Small intestine (tissue), 7 donors: ENCODE results near the gene AKAP9. TPM values are rescaled to one million over a fixed set of nuclear protein-coding genes. Genes with fewer than 3 reads are reported as not detected.
"Not testable (repeated sequence)": the region's sequence is repeated elsewhere in the genome, so short reads cannot be mapped to it uniquely, and the experiment has no call there.

Source experiments
- DNase-seq, 2 donors: peaks; one replicate each; pipeline versions ENCODE4 v3.0.0 to v3.0.0-alpha.2; 2013
- FAIRE-seq: peaks from 2 replicates; lab custom pipeline; 2012; peaks lifted over from hg19 to GRCh38; lab: Jason Lieb, UNC
- H3K27ac ChIP-seq, 3 donors: one replicate each; pipeline ENCODE4 v1.5.1; 2013; ENCODE audit warnings: low read length in 2 of 3, mild to moderate bottlenecking in 2 of 3, control low read depth in 1 of 3, inconsistent platforms in 1 of 3, low read depth in 1 of 3, moderate library complexity in 1 of 3
- H3K27me3 ChIP-seq, 3 donors: one replicate each; pipeline ENCODE4 v1.6.1; 2013; ENCODE audit warnings: low read length in 3 of 3, inconsistent platforms in 1 of 3; ENCODE audit not compliant: control insufficient read depth in 3 of 3, insufficient read depth in 3 of 3
- H3K36me3 ChIP-seq, 3 donors: one replicate each; pipeline ENCODE4 v1.6.1; 2013; ENCODE audit warnings: low read length in 3 of 3, inconsistent platforms in 1 of 3, low read depth in 1 of 3, mild to moderate bottlenecking in 1 of 3, moderate library complexity in 1 of 3; ENCODE audit not compliant: control insufficient read depth in 3 of 3, insufficient read depth in 2 of 3
- H3K4me1 ChIP-seq, 3 donors: one replicate each; pipeline ENCODE4 v1.6.1; 2013; ENCODE audit warnings: low read length in 2 of 3, inconsistent platforms in 1 of 3, low read depth in 1 of 3, mild to moderate bottlenecking in 1 of 3, moderate library complexity in 1 of 3; ENCODE audit not compliant: control insufficient read depth in 3 of 3, insufficient read depth in 2 of 3
- H3K4me3 ChIP-seq, 3 donors: one replicate each; pipeline ENCODE4 v1.5.1; 2013; ENCODE audit warnings: low read length in 3 of 3, control low read depth in 1 of 3, inconsistent platforms in 1 of 3, low read depth in 1 of 3, mild to moderate bottlenecking in 1 of 3, moderate library complexity in 1 of 3
- H3K9me3 ChIP-seq, 2 donors: one replicate each; pipeline ENCODE4 v1.6.1; 2013; ENCODE audit warnings: low read depth in 1 of 2, low read length in 1 of 2; ENCODE audit not compliant: control insufficient read depth in 2 of 2, insufficient read depth in 1 of 2
- WGBS, 3 donors: extraction: QIAGEN DNeasy Blood & Tissue Kit; methylation state at CpG; one replicate each; pipeline ENCODE4 v1.1.7; 2013; 5-methylcytosine and 5-hydroxymethylcytosine counted together
- polyA plus RNA-seq, 4 donors: library from polyadenylated mRNA; stranded (reverse) in 3 of 4; unstranded in 1 of 4; fragments of 200-250 nt in 3 of 4; fragments of 120-200 nt in 1 of 4; gene quantifications; one replicate each; pipeline versions ENCODE4 v1.2.1 to v1.2.3, GENCODE V29; 2013
- donor health status: healthy with polysubstance abuse.
- donor health status: control.
- donor health status: control.
- donor health status: Bipolar disorder and iron deficiency.
- donor health status: healthy.

The AKAP9 gene
- polyA plus RNA-seq, 4 donors = 22.1 to 118 (median 60.1) TPM

DNA sequence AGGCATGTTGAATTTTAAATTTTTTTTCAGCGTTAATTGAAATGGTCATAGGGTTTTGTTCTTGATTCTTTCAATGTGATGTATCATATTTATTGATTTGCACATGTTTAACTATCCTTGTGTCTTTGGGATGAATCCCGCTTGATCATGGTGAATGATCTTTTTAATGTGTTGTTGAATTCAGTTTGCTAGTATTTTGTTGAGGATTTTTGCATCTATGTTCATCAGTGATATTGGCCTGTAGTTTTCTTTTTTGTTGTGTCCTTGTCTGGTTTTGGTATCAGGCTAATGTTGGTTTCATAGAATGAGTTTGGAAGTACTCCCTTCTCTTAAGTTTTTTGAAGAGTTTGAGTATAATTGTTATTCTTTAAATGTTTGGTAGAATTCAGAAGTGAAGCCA is 26.9 kb downstream of the AKAP9 start:
- not testable (repeated sequence) for FAIRE-seq, H3K4me1 ChIP-seq, DNase-seq, H3K27ac ChIP-seq, H3K36me3 ChIP-seq, H3K4me3 ChIP-seq, H3K9me3 ChIP-seq, H3K27me3 ChIP-seq
- WGBS, 3 donors = 95 to 97% (median 97%) methylated on average over 2 of the region's 2 CpGs

GRCh38 chr7:91973639-91974038 is 33.0 kb downstream of the AKAP9 start:
- Histone ChIP-seq H3K4me3 (no peak overlapping the region), H3K36me3 (peaks cover 0 to 21% (median 7%) of the 10 kb centered on the region in 3 donors), H3K27ac (no peak overlapping the region), H3K27me3 (no peaks in the 10 kb centered on the region), H3K4me1 (no peaks in the 10 kb centered on the region), H3K9me3 (no peaks in the 10 kb centered on the region)
- FAIRE-seq (no peak), DNase-seq (no peak)
- WGBS, 3 donors = 82 to 87% (median 82%) methylated on average over 5 of the region's 5 CpGs

DNA sequence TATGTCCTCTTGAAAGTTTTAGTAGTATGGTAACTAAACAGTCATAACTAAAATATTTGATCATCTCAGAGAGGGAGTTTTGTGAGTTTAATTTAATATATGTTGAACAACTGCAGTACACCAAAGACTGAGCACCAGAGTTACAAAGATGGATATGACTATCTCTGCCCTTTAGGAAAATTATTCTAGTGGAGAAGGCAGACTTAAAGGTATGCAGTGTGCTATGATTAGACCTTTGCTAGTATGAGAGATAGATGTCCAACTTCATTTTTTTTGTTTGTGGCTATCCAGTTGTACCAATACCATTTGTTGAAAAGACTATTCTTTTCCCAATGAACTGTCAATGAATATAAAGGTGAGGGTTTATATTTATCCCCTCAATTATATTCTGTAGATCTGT is 33.4 kb downstream of the AKAP9 start:
- H3K4me3 ChIP-seq = no peak overlapping the region
- peaks cover 0 to 24% (median 7%) of the 10 kb centered on the region in 3 donors for H3K36me3 ChIP-seq
- DNase-seq (no peak), FAIRE-seq (no peak)
- no peaks in the 10 kb centered on the region for H3K4me1 ChIP-seq
- no peak overlapping the region for H3K27ac ChIP-seq
- H3K9me3 ChIP-seq = no peaks in the 10 kb centered on the region
- H3K27me3 ChIP-seq = no peaks in the 10 kb centered on the region

- Histone ChIP-seq H3K27me3 (no peaks in the 10 kb centered on the region), H3K4me1 (no peaks in the 10 kb centered on the region), H3K36me3 (peaks cover 0 to 29% (median 8%) of the 10 kb centered on the region in 3 donors), H3K27ac (no peak overlapping the region), H3K9me3 (no peaks in the 10 kb centered on the region), H3K4me3 (no peak overlapping the region)
- 97 to 99% (median 97%) methylated on average over 4 of the region's 4 CpGs for WGBS, 3 donors
- DNase-seq (no peak), FAIRE-seq (no peak)
Observed at GRCh38 chr7:91976743-91977142, 36.1 kb downstream of the AKAP9 start.

DNA sequence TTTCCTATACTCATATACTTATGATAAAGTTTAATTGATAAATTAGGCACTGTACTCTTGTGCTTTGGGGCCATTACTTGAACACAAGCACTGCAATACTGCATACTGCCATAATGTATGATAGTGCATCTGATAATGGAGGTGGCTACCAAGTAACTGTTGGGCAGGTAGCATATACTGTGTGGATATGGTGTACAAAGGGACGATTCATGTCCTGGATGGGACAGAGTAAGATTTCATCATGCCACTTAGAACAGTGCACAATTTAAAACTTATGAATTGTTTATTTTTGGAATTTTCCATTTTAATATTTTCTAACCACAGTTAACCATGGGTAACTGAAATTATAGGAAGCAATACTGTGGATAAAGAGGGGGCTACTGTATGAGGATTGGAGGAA is 38.9 kb downstream of the AKAP9 start:
- Histone ChIP-seq H3K4me3 (no peak overlapping the region), H3K36me3 (peaks cover 0 to 26% (median 8%) of the 10 kb centered on the region in 3 donors), H3K27ac (no peak overlapping the region), H3K4me1 (no peaks in the 10 kb centered on the region), H3K9me3 (peaks cover 0 to 5% of the 10 kb centered on the region in 2 donors), H3K27me3 (no peaks in the 10 kb centered on the region)
- 93 to 97% (median 94%) methylated on average over 1 of the region's 1 CpG for WGBS, 3 donors
- DNase-seq (no peak), FAIRE-seq (no peak)

GRCh38 chr7:91982352-91982751 is 41.7 kb downstream of the AKAP9 start:
- not testable (repeated sequence) for H3K4me3 ChIP-seq, H3K27me3 ChIP-seq, H3K27ac ChIP-seq, DNase-seq, H3K4me1 ChIP-seq, FAIRE-seq
- H3K36me3 ChIP-seq = peaks cover 0 to 21% (median 2%) of the 10 kb centered on the region in 3 donors
- 94 to 98% (median 97%) methylated on average over 4 of the region's 4 CpGs for WGBS, 3 donors
- H3K9me3 ChIP-seq = peaks cover 0 to 14% of the 10 kb centered on the region in 2 donors

DNA sequence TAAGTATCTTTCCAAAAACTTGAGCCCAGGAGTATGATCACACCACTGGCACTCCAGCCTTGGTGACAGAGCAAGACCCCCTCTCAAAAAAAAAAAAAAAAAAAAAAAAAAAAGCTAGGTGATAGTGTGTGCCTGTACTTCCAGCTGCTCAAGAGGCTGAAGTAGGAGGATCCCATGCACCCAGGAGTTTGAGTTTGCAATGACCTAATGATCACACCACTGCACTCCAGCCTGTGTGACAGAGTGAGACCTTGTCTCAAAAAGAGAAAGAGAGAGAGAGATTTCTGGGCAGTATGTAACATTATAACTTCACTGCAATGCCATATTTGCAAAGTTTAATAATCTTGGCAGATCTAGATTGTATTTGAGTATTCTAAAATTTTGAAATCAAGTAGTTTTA is 47.6 kb downstream of the AKAP9 start:
- Histone ChIP-seq H3K27ac (no peak overlapping the region), H3K9me3 (peaks cover 0 to 9% of the 10 kb centered on the region in 2 donors), H3K4me1 (no peaks in the 10 kb centered on the region), H3K36me3 (peaks cover 2 to 15% (median 2%) of the 10 kb centered on the region in 3 donors), H3K4me3 (no peak overlapping the region), H3K27me3 (no peaks in the 10 kb centered on the region)
- no peak for FAIRE-seq
- DNase-seq = no peak

GRCh38 chr7:91993976-91994375 is 53.3 kb downstream of the AKAP9 start:
- H3K27me3 ChIP-seq = no peaks in the 10 kb centered on the region
- peaks cover 12 to 24% (median 13%) of the 10 kb centered on the region in 3 donors for H3K36me3 ChIP-seq
- 80 to 89% (median 85%) methylated on average over 3 of the region's 3 CpGs for WGBS, 3 donors
- H3K9me3 ChIP-seq = no peaks in the 10 kb centered on the region
- no peaks in the 10 kb centered on the region for H3K4me1 ChIP-seq
- no peak for DNase-seq
- no peak for FAIRE-seq
- H3K4me3 ChIP-seq = no peak overlapping the region
- no peak overlapping the region for H3K27ac ChIP-seq

DNA sequence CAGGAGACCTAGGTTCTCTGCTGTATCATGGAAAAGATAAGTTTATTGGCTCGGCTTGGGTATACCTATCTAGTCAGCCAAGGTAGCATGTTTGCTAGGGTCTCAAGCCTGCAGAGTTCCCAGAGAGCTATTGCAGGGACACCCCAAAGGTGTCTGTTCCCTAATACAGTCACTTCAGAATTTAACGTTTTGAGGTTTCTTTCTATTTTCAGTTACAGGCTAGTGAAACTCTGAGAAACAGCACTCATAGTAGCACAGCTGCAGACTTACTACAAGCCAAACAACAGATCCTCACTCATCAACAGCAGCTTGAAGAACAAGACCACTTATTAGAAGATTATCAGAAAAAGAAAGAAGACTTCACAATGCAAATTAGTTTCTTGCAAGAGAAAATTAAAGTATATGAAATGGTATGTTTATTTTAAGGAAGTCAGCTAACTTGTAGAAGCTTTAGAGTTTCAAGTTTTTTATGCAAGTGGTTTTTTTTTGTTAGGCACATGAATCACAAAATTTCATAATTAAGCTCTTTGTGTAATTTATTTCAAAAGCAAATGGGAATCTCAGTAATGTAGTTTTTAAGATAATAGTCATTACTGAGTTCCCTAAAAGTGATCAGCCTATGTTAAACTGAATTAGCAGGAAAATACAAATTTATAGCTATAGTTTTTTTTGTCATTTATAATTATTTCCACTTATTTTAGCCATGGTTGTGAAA is 54.9 kb downstream of the AKAP9 start:
- Histone ChIP-seq H3K4me1 (no peaks in the 10 kb centered on the region), H3K9me3 (no peaks in the 10 kb centered on the region), H3K27me3 (no peaks in the 10 kb centered on the region), H3K27ac (no peak overlapping the region), H3K36me3 (peaks cover 14 to 26% (median 15%) of the 10 kb centered on the region in 3 donors), H3K4me3 (no peak overlapping the region)
- FAIRE-seq (peak; percentile 59), DNase-seq (no peak)
- 72 to 82% (median 76%) methylated on average over 2 of the region's 2 CpGs for WGBS, 3 donors
